HCT116 (cell line): ENCODE results near the gene DEFB129. TPM values are rescaled to one million over a fixed set of nuclear protein-coding genes. Genes with fewer than 3 reads are reported as not detected.

ENCODE experiments used
- ATAC-seq: fragments of 200-7000 bp; cut with Tn5 transposase; 2 replicates; pipeline ENCODE4 v1.9.1; 2020; ENCODE audit warnings: mild to moderate bottlenecking, moderate library complexity
- BruUV-seq: library from RNA; stranded (reverse); fragments of 400-500 nt; replicated peaks from 2 replicates; lab custom pipeline; 2021; lab: Mats Ljungman, UMichigan
- CTCF ChIA-PET: fragments of 300-600 bp; sonication (Branson Sonifier 250); formaldehyde crosslinking; loops from one replicate; lab custom pipeline; 2021; ENCODE audit warnings: antibody characterized with exemption; lab: Charles Lee
- POLR2A ChIA-PET: fragments of 300-600, 350-600 bp; sonication (Branson Sonifier 250); formaldehyde crosslinking; loops from one replicate; lab custom pipeline; 2021; ENCODE audit warnings: antibody characterized with exemption; lab: Charles Lee
- RAD21 ChIA-PET, 2 experiments: fragments of 300-600 bp; sonication (Branson Sonifier 250); formaldehyde crosslinking; loops; one replicate each; lab custom pipeline; 2023; ENCODE audit warnings: low total read pairs in 2 of 2; ENCODE audit not compliant: uncharacterized antibody in 2 of 2, unreplicated experiment in 2 of 2, low non-redundant PET in 1 of 2; lab: Charles Lee
- DNase-seq: peaks from one replicate; pipeline ENCODE4 v3.0.0-alpha.2; 2010; ENCODE audit warnings: low read depth, low spot score
- H2AFZ ChIP-seq: fragments of 200-600 bp; shearing (Covaris generic), sonication (generic); 2 replicates; pipeline ENCODE4 v1.6.1; 2017; ENCODE audit warnings: low read depth, mixed run types, mixed read lengths, antibody characterized with exemption, low read length; ENCODE audit not compliant: poor library complexity, severe bottlenecking
- H3K27ac ChIP-seq: 2 replicates; pipeline ENCODE4 v1.5.1; 2012; ENCODE audit warnings: low read depth, low read length
- H3K27me3 ChIP-seq: fragments of 200-600 bp; sonication (generic); 2 replicates; pipeline ENCODE4 v1.6.1; 2016; ENCODE audit warnings: mixed run types, low read length, mixed read lengths; ENCODE audit not compliant: insufficient read depth
- H3K36me3 ChIP-seq, 2 experiments: fragments of 200-500 bp in 1 of 2; fragments of 200-600 bp in 1 of 2; sonication (Bioruptor generic) in 1 of 2; sonication (generic) in 1 of 2; 2 replicates each; pipeline versions ENCODE4 v1.5.1 to v1.6.1; 2014 to 2016; ENCODE audit warnings: low read length in 2 of 2, inconsistent platforms in 1 of 2, mixed read lengths in 1 of 2, mixed run types in 1 of 2; ENCODE audit not compliant: insufficient read depth in 2 of 2, control insufficient read depth in 1 of 2
- H3K4me1 ChIP-seq, 2 experiments: fragments of 200-600 bp in 1 of 2; sonication (generic) in 1 of 2; 2 replicates each; pipeline versions ENCODE4 v1.5.1 to v1.6.1; 2012 to 2017; ENCODE audit warnings: low read length in 2 of 2, inconsistent platforms in 1 of 2, mild to moderate bottlenecking in 1 of 2, mixed read lengths in 1 of 2, mixed run types in 1 of 2, moderate library complexity in 1 of 2; ENCODE audit not compliant: insufficient read depth in 2 of 2, control insufficient read depth in 1 of 2
- H3K4me2 ChIP-seq: fragments of 200-600 bp; sonication (generic); 2 replicates; pipeline ENCODE4 v1.6.1; 2017; ENCODE audit warnings: mixed run types, low read length, mixed read lengths
- H3K4me3 ChIP-seq, 2 experiments: fragments of 200-600 bp in 1 of 2; sonication (generic) in 1 of 2; replicated peaks in 1 of 2; 2 replicates each; pipeline ENCODE4 v1.5.1; 2011 to 2016; ENCODE audit warnings: low read length in 2 of 2, control low read depth in 1 of 2, low read depth in 1 of 2, mild to moderate bottlenecking in 1 of 2, mixed read lengths in 1 of 2, mixed run types in 1 of 2
- H3K79me2 ChIP-seq: fragments of 200-600 bp; sonication (generic); 2 replicates; pipeline ENCODE4 v1.6.1; 2017; ENCODE audit warnings: mild to moderate bottlenecking, mixed run types, low read length, moderate library complexity, mixed read lengths; ENCODE audit not compliant: insufficient read depth
- H3K9ac ChIP-seq: fragments of 200-600 bp; sonication (generic); 2 replicates; pipeline ENCODE4 v1.6.1; 2016; ENCODE audit warnings: low read length, mixed read lengths
- H3K9me2 ChIP-seq: fragments of 200-600 bp; sonication (generic), shearing (Covaris generic); 2 replicates; pipeline ENCODE4 v1.6.1; 2017; ENCODE audit warnings: mixed run types, mild to moderate bottlenecking, moderate library complexity; ENCODE audit not compliant: insufficient read depth
- H3K9me3 ChIP-seq, 2 experiments: fragments of 200-500 bp in 1 of 2; fragments of 200-600 bp in 1 of 2; sonication (Bioruptor generic) in 1 of 2; sonication (generic) in 1 of 2; 2 replicates each; pipeline ENCODE4 v1.6.1; 2014 to 2017; ENCODE audit warnings: low read length in 2 of 2, mixed read lengths in 2 of 2, inconsistent platforms in 1 of 2, low read depth in 1 of 2, mild to moderate bottlenecking in 1 of 2, mixed run types in 1 of 2, moderate library complexity in 1 of 2; ENCODE audit not compliant: control insufficient read depth in 1 of 2, insufficient read depth in 1 of 2
- H4K20me1 ChIP-seq: fragments of 200-600 bp; sonication (generic), shearing (Covaris generic); 2 replicates; pipeline ENCODE4 v1.6.1; 2017; ENCODE audit warnings: mixed run types, mild to moderate bottlenecking, moderate library complexity; ENCODE audit not compliant: insufficient read depth
- ATF3 ChIP-seq: IDR thresholded peaks from 2 replicates; pipeline ENCODE4 v1.6.1; 2012
- CBX3 ChIP-seq: IDR thresholded peaks from 2 replicates; pipeline ENCODE4 v1.6.1; 2012; ENCODE audit warnings: low read depth
- EGR1 ChIP-seq: IDR thresholded peaks from 2 replicates; pipeline ENCODE4 v1.6.1; 2012; ENCODE audit warnings: low read depth
- ELF1 ChIP-seq: IDR thresholded peaks from 2 replicates; pipeline ENCODE4 v1.6.1; 2012; ENCODE audit warnings: low read depth, borderline replicate concordance
- EZH2 ChIP-seq: fragments of 200-600 bp; sonication (generic); IDR thresholded peaks from 2 replicates; pipeline ENCODE4 v1.6.1; 2017; ENCODE audit warnings: antibody characterized with exemption, mixed run types
- JUND ChIP-seq: IDR thresholded peaks from 2 replicates; pipeline ENCODE4 v1.6.1; 2012
- POLR2AphosphoS5 ChIP-seq: IDR thresholded peaks from 2 replicates; pipeline ENCODE4 v1.6.1; 2011; ENCODE audit warnings: mild to moderate bottlenecking, low read depth, low read length, moderate library complexity
- RAD21 ChIP-seq: IDR thresholded peaks from 2 replicates; pipeline ENCODE4 v1.6.1; 2012; ENCODE audit warnings: low read depth, mild to moderate bottlenecking
- SIN3A ChIP-seq: IDR thresholded peaks from 2 replicates; pipeline ENCODE4 v1.6.1; 2012; ENCODE audit warnings: low read depth
- SP1 ChIP-seq: IDR thresholded peaks from 2 replicates; pipeline ENCODE4 v1.6.1; 2012; ENCODE audit warnings: low read depth
- SRF ChIP-seq: IDR thresholded peaks from 2 replicates; pipeline ENCODE4 v1.6.1; 2012; ENCODE audit warnings: low read depth
- TCF7L2 ChIP-seq: IDR thresholded peaks from 2 replicates; pipeline ENCODE4 v1.7.0; 2011; ENCODE audit warnings: borderline replicate concordance, inconsistent platforms; ENCODE audit not compliant: insufficient read depth, insufficient read length; ENCODE audit errors: extremely low read depth
- ZFX ChIP-seq: fragments of 450-650 bp; IDR thresholded peaks from 2 replicates; pipeline ENCODE4 v1.6.1; 2017
- ZNF274 ChIP-seq: fragments of 200-500 bp; sonication (Bioruptor generic); IDR thresholded peaks from 2 replicates; pipeline ENCODE4 v1.6.1; 2014; ENCODE audit warnings: mild to moderate bottlenecking, low read depth, low read length, inconsistent platforms
- intact Hi-C: fragments of 100-400 bp; cut with micrococcal nuclease; formaldehyde crosslinking; loops from 2 replicates; pipeline ENCODE4 v1.10.0; 2022
- total RNA-seq: library from RNA; stranded (reverse); gene quantifications from one replicate; pipeline ENCODE4 v1.2.1, GENCODE V29; 2021; ENCODE audit not compliant: unreplicated experiment
- TF ChIP-seq, protein P1 (sequence below): IDR thresholded peaks from 2 replicates; pipeline ENCODE4 v1.6.1; 2011; ENCODE audit warnings: mild to moderate bottlenecking, low read length, moderate library complexity; ENCODE audit not compliant: insufficient replicate concordance; ENCODE audit errors: extremely low read depth
- TF ChIP-seq, protein P2 (sequence below): IDR thresholded peaks from 2 replicates; pipeline ENCODE4 v1.6.1; 2012
- TF ChIP-seq, protein P3 (sequence below): IDR thresholded peaks from 2 replicates; pipeline ENCODE4 v1.6.1; 2012; ENCODE audit warnings: low read depth
- TF ChIP-seq, protein P4 (sequence below), 3 experiments: fragments of 200-600 bp in 1 of 3; sonication (generic) in 1 of 3; IDR thresholded peaks in 2 of 3; conservative IDR thresholded peaks in 1 of 3; 2 replicates each; pipeline ENCODE4 v1.5.1; 2012 to 2017; ENCODE audit warnings: low read depth in 2 of 3, low read length in 2 of 3, antibody characterized with exemption in 1 of 3, borderline replicate concordance in 1 of 3, control low read depth in 1 of 3, mild to moderate bottlenecking in 1 of 3, mixed read lengths in 1 of 3, mixed run types in 1 of 3, moderate library complexity in 1 of 3; ENCODE audit not compliant: insufficient read depth in 1 of 3

Gene DEFB129
- total RNA-seq, 1 experiment from 2014 or later: not detected

DNA sequence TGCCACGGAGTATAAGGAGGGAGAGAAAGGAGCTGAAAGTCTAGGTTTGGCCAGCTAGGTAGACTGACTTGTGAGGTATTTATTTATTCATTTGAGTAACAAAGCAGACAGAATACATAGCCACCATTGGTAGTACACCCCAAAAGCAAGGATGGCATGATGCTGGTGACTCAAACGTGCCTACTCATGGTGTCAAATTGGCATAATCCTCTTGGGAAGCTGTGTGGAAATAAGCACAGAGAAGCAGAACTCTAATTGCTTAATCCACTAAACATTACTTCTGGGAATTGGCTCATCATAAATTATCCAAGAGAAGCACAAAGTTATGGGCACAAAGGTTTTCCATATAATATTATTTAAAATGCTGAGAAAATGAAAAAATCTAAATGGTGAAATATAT, 32.9 kb downstream of the DEFB129 start:
- RAD21 ChIA-PET: no interaction called here
- CTCF ChIA-PET: no interaction called here
- Histone ChIP-seq H2AFZ (no peak overlapping the region), H3K9ac (no peak overlapping the region), H3K27ac (no peak overlapping the region), H3K36me3 (no peaks in the 10 kb centered on the region), H3K79me2 (no peaks in the 10 kb centered on the region), H3K27me3 (no peaks in the 10 kb centered on the region; the same call in 1 of the 2 replicates), H3K4me2 (no peak overlapping the region), H3K4me3 (no peak overlapping the region), H3K4me1 (no peaks in the 10 kb centered on the region; a peak in 1 of 4 replicates), H3K9me2 (no peaks in the 10 kb centered on the region), H4K20me1 (no peaks in the 10 kb centered on the region), H3K9me3 (no peaks in the 10 kb centered on the region)
- no peak for TF ChIP-seq TCF7L2
- TF ChIP-seq RAD21: no peak
- TF ChIP-seq CBX3: no peak
- TF ChIP-seq ELF1: no peak
- TF ChIP-seq ATF3: no peak
- TF ChIP-seq, protein P1, sequence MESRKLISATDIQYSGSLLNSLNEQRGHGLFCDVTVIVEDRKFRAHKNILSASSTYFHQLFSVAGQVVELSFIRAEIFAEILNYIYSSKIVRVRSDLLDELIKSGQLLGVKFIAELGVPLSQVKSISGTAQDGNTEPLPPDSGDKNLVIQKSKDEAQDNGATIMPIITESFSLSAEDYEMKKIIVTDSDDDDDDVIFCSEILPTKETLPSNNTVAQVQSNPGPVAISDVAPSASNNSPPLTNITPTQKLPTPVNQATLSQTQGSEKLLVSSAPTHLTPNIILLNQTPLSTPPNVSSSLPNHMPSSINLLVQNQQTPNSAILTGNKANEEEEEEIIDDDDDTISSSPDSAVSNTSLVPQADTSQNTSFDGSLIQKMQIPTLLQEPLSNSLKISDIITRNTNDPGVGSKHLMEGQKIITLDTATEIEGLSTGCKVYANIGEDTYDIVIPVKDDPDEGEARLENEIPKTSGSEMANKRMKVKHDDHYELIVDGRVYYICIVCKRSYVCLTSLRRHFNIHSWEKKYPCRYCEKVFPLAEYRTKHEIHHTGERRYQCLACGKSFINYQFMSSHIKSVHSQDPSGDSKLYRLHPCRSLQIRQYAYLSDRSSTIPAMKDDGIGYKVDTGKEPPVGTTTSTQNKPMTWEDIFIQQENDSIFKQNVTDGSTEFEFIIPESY: no peak
- TF ChIP-seq SRF: no peak
- no peak for TF ChIP-seq SIN3A
- TF ChIP-seq EGR1: no peak
- TF ChIP-seq SP1: no peak
- TF ChIP-seq JUND: no peak
- no peak for TF ChIP-seq EZH2
- TF ChIP-seq ZFX: no peak
- TF ChIP-seq, protein P2, sequence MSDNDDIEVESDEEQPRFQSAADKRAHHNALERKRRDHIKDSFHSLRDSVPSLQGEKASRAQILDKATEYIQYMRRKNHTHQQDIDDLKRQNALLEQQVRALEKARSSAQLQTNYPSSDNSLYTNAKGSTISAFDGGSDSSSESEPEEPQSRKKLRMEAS: no peak
- TF ChIP-seq, protein P3, sequence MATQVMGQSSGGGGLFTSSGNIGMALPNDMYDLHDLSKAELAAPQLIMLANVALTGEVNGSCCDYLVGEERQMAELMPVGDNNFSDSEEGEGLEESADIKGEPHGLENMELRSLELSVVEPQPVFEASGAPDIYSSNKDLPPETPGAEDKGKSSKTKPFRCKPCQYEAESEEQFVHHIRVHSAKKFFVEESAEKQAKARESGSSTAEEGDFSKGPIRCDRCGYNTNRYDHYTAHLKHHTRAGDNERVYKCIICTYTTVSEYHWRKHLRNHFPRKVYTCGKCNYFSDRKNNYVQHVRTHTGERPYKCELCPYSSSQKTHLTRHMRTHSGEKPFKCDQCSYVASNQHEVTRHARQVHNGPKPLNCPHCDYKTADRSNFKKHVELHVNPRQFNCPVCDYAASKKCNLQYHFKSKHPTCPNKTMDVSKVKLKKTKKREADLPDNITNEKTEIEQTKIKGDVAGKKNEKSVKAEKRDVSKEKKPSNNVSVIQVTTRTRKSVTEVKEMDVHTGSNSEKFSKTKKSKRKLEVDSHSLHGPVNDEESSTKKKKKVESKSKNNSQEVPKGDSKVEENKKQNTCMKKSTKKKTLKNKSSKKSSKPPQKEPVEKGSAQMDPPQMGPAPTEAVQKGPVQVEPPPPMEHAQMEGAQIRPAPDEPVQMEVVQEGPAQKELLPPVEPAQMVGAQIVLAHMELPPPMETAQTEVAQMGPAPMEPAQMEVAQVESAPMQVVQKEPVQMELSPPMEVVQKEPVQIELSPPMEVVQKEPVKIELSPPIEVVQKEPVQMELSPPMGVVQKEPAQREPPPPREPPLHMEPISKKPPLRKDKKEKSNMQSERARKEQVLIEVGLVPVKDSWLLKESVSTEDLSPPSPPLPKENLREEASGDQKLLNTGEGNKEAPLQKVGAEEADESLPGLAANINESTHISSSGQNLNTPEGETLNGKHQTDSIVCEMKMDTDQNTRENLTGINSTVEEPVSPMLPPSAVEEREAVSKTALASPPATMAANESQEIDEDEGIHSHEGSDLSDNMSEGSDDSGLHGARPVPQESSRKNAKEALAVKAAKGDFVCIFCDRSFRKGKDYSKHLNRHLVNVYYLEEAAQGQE: no peak
- TF ChIP-seq, protein P4, sequence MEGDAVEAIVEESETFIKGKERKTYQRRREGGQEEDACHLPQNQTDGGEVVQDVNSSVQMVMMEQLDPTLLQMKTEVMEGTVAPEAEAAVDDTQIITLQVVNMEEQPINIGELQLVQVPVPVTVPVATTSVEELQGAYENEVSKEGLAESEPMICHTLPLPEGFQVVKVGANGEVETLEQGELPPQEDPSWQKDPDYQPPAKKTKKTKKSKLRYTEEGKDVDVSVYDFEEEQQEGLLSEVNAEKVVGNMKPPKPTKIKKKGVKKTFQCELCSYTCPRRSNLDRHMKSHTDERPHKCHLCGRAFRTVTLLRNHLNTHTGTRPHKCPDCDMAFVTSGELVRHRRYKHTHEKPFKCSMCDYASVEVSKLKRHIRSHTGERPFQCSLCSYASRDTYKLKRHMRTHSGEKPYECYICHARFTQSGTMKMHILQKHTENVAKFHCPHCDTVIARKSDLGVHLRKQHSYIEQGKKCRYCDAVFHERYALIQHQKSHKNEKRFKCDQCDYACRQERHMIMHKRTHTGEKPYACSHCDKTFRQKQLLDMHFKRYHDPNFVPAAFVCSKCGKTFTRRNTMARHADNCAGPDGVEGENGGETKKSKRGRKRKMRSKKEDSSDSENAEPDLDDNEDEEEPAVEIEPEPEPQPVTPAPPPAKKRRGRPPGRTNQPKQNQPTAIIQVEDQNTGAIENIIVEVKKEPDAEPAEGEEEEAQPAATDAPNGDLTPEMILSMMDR (IDR thresholded peaks at IDR 0.05 in 2 of 3, conservative IDR thresholded peaks at IDR 0.05 in 1 of 3; ENCODE audit: borderline replicate concordance in 1 of 3, insufficient read depth in 1 of 3, low read depth in 2 of 3, low read length in 2 of 3): no peak
- TF ChIP-seq ZNF274: no peak
- TF ChIP-seq POLR2AphosphoS5: no peak
- ATAC-seq: no peak
- intact Hi-C loops: no loop called here
- BruUV-seq: no TSS peak
- POLR2A ChIA-PET: no interaction called here
- no peak for DNase-seq
